Panc1 (cell line): ENCODE data around the gene DTYMK.

Experiments
- CTCF ChIP-seq: fragments of 450-650 bp; IDR thresholded peaks from 2 replicates; pipeline ENCODE4 v1.5.1; 2017; ENCODE audit warnings: mild to moderate bottlenecking
- POLR2AphosphoS5 ChIP-seq: IDR thresholded peaks from 2 replicates; pipeline ENCODE4 v1.6.1; 2012; ENCODE audit warnings: mild to moderate bottlenecking, low read depth, low read length, moderate library complexity
- REST ChIP-seq, 2 experiments: IDR thresholded peaks; 2 replicates each; pipeline ENCODE4 v1.6.1; 2011 to 2012; ENCODE audit warnings: low read depth in 2 of 2, control low read depth in 1 of 2, low read length in 1 of 2, mild to moderate bottlenecking in 1 of 2, moderate library complexity in 1 of 2; ENCODE audit not compliant: insufficient read depth in 1 of 2
- SIN3A ChIP-seq: IDR thresholded peaks from 2 replicates; pipeline ENCODE4 v1.6.1; 2012; ENCODE audit warnings: low read depth, mild to moderate bottlenecking, low read length, moderate library complexity, borderline replicate concordance; ENCODE audit not compliant: insufficient read depth
- TCF7L2 ChIP-seq: IDR thresholded peaks from 2 replicates; pipeline ENCODE4 v1.6.1; 2011; ENCODE audit warnings: mild to moderate bottlenecking, low read depth, low read length, inconsistent platforms

GRCh38 chr2:241666627-241667400, 19.8 kb downstream of the DTYMK start:
- TF ChIP-seq CTCF (no peak), POLR2AphosphoS5 (no peak), TCF7L2 (no peak), REST (IDR thresholded peaks at IDR 0.05; ENCODE audit: insufficient read depth in 1 of 2, low read depth in 2 of 2, low read length in 1 of 2) (no peak), SIN3A (no peak)
